HG03066 (cell line): ENCODE results near the gene GPM6B.

Experiments used
- ATAC-seq: cut with Tn5 transposase; IDR thresholded peaks from one replicate; pipeline ENCODE4 v1.9.1; 2021; ENCODE audit warnings: low read depth; ENCODE audit not compliant: unreplicated experiment

Gene GPM6B

DNA sequence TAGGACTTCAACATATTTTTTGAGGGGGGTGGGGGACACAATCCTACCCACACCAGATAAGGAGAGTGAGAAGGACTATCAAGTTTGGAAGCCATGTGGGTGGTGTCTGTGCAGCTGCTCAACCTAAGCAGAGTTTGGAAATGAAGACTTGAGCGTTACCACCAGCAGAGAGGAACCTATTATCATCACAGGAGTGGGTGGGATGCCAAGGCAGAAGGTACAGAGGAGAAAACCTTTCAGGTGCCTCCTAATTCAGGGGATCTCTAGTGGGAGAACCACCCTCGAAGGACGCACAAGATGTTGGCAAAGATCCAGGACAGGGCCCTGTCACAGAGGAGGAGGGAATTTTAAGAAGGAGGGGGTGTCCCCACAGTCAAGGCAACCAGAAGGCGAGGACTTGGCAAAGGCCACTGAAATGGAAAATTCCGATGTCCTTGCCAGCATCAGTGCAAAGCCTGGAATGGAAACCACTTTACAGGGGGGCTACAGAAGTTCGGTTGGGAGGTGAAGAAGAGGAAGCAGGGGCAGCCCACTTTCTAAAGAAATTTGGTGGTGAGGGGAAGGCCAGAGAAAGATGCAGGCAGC is 8.4 kb upstream of the GPM6B start:
- no peak for ATAC-seq

DNA sequence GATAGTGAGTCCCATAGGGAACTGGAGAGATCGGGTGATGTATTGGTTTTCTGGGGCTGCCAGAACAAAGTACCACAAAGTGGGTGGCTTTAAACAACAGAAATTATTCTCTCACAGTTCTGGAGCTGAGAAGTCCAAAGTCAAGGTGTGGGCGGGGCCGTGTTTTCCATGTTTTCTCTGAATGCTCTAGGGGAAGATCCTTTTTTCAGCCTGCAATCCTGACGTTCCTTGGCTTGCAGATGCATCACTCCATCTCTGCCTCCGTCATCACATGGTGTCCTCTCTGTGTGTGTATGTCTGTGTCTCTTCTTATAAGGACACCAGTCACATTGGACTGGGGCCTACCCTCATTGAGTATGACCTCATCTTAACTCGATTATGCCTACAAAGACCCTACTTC is 7.9 kb upstream of the GPM6B start:
- ATAC-seq: no peak

DNA sequence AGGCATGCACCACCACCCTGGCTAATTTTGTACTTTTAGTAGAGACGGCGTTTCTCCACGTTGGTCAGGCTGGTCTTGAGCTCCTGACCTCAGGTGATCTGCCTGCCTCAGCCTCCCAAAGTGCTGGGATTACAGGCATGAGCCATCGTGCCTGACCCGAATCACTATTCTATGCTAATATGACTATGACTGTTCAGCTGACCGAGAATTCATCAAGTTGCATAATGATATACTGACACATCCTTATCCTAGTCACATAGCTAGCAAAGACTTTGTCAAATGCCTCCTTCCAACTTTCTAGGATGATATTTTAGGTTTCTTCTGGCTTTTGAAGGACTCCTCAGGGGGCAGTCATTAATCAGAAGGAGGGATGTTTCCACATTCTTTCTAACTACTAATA is 4.8 kb upstream of the GPM6B start:
- ATAC-seq: no peak

DNA sequence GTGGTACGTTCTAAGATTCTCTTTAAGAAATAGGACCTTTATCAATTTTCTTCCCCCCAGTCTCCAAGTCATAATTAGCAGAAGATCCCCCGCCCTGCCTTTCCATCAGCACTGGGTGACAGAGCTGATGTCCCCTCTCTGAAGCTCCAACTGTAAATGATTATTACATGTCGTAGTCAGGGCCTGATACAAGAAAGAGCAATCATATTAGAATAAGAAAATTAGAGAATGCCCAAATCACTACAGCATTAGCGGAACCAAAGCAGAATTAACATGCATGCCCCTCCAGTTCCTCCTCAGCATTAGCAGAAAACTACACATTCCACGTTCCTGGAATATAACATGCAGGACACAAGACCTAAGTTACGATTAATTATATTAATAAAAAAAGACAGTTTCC is 717 bp downstream of the GPM6B start:
- no peak for ATAC-seq

DNA sequence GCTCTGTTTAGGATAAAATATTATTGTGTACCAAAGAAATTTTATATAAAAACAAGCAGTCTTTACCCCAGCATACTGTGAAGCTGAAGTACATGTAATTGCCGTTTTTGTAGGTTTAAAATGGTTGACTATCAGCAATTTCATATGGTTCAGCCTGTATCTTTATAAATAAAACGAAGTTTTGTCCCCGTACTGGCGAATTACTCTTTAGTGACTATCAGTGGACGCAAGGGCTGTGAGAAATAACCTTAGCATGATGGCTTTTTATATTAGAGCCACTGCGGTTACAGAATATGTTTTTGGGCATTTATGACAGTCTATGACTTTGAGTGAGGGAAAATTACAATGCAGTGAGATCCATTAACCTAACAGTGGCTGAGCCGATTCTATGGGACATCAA is 1.2 kb downstream of the GPM6B start:
- ATAC-seq: no peak

DNA sequence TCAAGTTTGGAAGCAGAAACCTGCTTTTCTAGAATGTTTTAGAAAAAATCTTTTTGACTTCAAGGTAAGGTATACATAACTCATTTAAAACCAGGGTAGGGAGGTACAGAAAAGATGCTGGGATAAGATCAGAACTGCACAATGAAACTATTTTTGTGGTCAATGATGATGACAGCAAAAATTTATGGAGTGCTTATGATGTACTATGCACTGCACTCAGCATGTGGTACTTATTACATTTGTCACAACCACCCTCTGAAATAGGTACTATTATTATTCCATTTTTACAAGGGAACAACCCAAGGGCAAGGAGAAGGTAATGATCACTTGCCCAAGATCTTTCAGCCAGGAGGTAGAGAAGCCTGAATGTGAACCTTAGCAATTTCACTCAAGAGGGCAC is 8.0 kb downstream of the GPM6B start:
- no peak for ATAC-seq

DNA sequence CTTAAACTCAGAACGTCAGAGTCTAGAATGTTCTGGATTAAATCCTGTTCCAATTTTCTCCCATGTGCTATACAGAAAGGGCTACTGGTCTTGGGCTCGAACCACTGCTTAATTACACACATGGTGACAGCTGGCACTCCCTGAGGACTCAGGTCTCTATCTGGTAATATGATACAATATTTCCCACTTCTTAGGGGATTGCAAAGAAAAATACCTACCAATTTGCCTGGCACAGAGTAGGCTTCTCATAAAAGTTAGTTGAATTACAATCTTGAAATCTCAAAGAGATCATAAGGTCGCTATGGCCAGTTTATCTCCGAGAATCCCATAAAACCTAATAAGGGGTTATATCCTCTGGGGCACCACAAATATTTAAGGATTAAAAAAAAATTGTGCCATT is 8.6 kb downstream of the GPM6B start:
- ATAC-seq: no peak

DNA sequence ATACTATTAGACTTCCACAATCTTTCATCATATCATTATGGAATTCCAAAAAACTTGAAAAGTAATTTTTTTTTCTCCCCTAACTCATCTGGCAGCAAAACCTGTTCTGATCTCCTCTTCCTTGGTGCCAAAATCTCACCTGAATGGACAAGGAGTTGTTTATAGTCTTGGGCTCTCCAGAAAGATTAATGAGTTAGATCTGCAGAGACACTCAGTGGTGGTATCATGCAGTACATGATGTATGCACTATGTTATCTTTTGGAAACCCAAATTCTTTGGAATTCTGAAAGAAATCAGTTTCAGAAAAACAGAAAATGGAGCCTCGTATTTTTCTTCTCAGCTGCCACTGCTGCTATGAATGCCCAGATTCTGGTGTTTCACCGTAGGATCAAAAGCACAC is 11.7 kb downstream of the GPM6B start:
- ATAC-seq: no peak

DNA sequence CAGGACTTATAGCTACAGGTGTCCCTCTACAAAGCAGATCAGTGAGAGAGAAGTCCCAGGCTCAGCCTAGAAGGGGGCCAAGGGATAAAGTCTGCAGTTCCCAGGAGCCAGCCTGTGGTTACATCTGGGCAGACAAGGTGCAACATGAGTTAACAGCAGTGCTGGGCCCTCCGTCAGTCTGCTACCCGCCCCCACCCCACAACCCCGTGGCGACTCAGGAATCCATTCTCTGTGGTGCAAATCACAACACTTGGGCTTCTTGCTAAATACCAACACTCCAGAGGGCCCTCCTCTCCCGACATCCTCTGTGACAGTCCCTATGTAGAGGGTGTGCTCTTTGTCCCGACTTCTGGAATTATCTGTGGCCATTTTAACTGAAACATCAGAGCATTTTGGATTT is 13.8 kb downstream of the GPM6B start:
- ATAC-seq: no peak

DNA sequence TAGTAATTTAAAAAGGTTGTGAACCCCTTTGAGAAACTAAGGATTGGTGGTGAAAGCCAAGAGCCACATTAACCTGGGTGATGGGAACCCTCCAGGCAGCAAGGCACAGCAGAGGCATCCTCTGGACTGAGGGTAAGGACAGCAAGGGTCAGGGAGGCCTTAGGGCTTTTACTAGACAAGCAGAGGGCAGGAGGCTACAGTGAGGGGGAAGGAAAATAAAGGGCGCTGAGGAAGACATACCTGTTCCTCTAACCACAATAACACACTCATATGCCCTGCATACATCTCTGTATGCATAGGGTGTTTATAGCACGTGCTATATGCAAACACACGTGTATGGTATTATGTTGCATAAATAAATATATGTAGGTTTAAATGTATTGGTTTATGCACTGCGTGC is 18.7 kb downstream of the GPM6B start:
- ATAC-seq: no peak

DNA sequence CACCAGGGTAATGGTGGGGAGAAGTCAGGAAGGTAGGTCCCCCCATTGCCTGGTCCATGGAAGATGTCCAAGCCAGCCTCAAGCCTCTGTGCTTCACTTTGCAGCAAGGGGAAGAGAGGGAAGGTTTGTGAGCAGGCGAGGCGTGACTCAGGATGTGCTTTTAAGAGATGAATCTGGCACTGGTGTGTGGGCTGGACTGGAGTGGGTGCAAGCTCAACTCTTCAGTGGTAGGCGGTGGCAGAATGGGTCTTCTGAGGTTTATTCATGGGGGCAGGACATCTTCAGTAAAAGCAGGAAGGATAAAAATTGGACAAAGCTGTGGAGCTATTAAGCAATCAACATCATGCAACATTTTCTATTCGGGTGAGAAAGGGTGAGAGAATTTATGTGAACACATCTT is 19.4 kb downstream of the GPM6B start:
- no peak for ATAC-seq

DNA sequence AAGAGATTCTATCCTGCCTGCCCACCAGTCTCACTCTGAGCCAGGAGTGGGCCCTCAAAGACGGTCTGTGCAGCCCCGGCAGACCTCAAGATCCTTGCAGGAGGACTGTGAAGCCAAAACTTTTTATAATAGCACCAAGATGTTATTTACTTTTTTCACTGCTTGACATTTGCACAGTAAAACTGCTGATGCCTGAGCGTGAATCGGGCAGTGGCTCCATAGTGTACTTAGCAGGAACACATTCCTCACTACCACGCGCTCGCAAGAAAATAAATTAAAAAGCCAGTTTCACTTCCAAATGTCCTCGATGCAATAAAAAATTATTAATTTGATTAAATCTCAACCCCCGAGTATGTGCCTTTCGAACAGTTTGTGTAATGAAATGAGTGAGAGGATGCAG is 22.5 kb downstream of the GPM6B start:
- no peak for ATAC-seq

DNA sequence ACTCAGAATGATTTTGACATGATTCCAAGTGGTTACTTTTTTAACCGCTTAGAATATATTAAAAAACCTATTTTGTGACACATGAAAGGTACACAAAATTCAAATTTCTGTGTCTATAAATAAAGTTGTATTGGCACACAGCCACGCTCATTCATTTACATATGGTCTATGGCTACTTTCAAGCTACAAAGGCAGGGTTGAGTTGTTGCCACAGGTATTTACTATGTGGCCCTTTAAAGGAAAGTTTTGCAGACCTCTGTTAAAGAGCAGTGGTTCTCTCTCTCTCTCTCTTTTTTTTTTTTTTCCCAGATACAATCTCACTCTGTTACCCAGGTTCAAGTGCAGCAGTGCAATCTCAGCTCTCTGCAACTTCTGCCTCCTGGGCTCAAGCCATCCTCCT is 23.0 kb downstream of the GPM6B start:
- no peak for ATAC-seq

DNA sequence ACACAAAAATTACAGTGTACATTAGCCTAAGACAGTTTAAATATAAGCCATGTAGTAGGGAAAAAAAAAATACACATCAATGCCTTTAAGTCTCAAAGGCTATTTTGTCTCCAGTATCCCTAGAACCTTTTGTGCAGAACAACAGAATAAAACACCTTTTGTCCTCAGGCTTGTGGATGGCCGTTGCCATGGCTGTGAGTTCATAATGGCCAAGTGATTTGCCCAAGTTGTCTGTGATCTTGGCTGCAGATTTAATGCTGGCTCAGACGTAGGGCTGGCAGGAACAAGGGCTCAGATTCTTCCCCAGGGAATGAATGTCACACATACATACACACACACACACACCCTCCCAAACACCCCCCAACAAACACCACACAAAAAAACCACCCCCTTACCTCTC is 25.3 kb downstream of the GPM6B start:
- ATAC-seq: no peak

DNA sequence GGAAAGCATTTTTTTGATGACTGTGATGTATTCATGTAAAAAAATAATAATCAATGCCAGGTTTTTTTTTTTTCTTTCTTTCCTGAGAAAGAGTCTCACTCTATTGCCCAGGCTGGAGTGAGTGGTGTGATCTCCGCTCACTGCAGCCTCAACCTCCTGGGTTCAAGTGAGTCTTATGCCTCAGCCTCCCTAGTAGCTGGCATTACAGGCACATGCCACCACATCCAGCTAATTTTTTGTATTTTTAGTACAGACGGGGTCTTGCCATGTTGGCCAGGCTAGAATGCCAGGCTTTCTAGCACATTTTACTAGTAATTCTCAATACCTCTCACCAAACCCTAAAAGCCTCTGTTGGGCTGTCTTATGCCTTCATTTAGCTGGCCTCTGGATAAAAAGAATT is 25.7 kb downstream of the GPM6B start:
- no peak for ATAC-seq

DNA sequence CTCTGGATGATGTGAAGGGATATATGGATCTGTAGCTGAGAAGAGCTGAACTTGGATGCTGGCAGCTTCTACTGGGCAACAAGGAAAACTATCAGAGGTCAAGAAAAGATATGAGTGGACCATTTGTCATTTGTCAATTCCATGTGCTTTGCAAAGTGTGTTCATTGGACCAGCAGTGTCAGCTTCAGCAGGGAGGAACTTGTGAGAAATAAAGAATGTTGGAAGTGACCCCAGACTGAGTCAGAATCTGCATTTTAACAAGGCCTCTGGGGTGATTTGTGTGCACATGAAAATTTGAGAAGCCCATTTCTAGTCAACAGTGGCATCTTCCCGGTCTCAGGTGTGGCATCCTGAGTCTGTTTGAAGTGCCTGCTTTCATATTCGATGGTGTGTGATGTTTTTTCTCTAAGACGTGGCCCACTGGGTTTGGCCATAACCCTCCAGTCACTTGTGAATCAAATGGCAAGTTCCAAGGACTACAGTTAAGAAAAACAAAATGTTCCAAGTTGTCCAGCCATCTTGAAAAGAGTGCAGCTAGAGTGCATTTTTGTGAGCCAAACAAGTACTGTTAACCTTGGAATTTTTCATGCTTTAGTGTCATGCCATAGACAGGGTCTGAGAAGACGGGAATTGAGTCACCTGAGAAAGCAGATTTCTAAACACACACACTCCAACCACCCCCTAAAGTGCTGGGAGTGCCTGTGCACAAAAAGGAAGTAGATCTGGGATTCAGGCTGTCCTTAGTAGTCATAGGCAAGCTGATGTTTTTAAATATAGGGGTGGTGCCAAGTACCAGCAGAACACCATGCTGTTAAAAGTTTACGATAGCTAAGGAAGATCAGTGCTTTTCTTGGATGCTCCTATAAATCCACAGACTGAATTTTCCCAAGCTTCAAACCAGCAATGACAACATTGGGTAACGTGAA is 26.4 kb downstream of the GPM6B start:
- ATAC-seq: no peak

DNA sequence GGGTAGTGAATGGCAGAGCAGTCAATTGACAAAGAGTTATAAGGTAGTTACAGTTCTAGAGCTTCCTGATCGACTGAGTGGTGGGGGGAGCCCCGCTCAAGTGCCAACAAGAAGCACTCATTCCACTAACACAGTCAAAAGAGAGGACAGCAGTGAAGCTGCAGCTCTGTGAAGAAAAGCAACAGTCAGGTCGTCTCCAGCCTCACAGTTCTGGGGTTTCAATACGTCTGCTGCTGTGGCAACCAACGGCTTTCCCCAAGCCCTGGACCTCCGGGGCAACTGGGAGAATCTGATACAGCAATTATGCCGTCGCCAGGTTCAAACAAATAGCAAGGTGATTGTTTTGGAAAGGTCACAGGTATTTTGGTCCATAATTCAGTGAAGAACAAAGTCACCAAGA is 30.8 kb downstream of the GPM6B start:
- no peak for ATAC-seq

DNA sequence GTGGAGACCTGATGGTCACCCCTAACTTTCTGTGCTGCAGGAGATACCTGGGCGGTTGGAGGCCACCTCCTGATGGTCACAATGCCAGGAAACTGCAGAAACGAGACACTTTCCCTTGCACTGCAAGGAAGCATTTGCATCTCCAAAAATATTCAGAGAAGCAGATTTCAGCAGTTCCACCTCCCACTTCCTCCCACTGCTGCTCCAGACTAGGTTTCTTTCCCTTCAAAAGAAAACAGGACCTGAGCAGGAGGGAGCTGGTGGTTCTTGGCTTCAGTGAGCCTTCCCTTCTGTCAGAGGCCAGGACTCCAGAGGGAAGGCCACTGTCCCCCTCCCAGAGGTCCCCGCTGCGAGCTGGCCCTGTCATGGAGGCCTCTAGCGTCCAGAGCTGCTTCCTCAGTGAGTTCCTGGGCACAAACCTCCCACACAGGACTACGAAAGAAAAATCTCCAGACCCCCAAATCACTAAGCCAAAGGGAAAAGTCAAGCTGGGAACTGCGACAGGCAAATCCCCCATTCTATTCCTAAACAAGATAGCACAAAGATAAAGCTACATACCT is 35.9 kb downstream of the GPM6B start:
- no peak for ATAC-seq

DNA sequence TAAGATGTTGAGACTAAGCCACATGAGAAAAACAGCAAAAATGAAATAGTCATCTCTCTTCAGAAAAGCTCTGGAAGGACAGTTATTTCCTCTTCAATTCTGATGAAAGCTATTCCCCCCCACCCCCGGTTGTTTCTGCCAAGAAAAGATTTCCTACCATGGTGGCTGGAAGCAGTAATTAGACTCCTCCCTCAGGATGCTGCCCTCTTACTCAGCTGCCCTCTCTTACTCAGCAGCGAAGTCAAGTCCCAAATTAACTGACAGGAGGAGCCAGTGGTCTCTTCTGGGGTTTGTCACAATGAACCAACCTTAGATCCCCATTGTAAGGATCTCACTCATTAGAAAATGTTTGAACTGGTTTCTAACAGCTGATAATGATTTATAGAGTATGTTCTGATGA is 38.0 kb downstream of the GPM6B start:
- ATAC-seq: no peak

DNA sequence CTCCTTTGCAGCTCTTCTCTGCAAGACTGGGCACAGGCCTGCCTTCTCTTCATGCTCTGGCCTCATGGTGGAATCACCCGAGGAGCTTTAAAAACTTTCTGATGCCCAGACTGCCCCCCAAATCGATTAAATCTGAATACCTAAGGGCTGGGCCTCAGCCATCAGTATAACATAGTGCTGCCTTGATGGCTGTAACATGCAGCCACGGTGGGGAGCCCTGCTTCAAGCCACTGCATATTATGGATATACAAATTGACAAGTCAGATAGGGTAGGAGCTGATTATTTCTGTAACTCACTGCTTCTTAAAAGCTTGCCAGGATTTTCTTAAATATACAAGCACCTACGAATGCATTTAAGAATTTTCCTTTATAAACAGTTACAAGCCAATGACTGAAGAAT is 40.5 kb downstream of the GPM6B start:
- no peak for ATAC-seq

DNA sequence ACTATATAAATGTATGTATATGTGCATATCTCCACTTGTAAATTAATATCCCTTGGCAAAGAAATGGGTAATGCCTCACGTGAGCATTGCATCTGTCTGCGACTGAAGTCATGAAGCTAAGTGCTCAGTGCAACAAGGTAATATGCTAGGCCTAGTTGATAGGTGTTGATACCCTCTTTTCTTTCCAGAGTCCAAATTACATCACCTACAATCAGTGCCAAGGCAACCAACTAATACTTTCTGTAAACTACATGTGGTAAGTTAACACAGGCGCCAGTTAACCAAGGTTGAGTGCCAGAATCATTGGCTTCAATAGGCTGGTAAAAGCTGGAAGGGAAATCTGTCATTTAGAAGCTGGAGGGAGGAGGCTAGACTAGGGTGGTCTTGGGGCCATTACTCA is 41.1 kb downstream of the GPM6B start:
- no peak for ATAC-seq

DNA sequence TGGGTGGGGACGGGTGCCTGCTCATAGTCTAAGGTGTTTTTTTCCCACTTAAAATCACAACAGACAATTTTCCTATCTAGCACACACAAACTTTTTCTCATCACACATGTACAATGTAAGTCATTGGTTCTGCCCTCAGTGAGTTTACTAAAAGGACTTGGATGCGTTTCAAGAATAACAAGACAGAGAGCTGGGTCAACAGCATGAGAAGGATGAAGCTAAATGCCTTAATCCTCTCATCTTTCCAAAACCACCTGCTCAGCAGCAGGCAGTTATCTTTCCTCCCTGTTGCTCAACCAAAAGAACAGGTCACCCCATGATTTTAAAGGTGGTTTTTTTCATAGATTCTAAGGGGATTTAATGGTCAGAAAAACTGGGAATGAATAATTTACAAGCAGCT is 42.2 kb downstream of the GPM6B start:
- ATAC-seq: no peak
